ENCODE results near the gene DPP7.

DNA sequence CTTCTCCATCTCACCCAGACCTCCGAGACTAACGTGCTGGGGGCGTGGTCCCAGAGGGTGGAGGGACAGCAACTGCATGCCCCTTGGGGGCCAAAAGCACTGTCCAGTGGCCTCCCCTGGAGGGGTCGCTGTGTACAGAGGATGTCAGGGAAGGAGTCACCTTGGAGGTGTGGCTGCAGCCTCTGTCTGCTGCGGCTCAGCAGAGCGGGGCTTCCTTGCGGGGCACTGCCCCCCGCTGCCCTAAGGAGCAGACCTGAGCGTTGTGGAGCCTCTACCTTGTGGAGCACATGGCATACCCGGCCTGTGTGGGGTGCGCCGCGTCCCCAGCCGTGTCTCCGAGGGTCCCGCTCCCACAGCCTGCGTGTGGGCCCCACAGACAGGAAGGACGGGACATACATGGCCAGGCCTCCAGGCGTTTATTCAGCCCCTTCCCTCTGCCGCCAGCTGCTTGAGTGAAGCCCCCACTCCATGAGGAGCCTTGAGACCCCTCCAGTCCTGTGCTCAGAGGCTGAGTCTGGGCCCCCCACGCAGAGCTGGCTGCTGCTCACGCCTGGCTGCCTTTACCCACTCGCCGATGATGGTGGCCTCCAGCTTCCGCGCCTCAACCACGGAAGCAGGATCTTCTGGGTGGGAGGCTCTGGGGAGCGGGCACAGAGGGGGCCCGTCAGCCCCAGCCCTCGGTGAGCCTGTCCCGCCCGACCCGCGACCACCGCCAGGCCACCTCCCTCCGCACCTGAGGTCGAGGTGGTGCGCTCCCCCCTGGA is 4.2 kb downstream of the DPP7 start:
- TF ChIP-seq ZZZ3 (IDR thresholded peaks at IDR 0.05) = no peak
- TF ChIP-seq, protein P1, sequence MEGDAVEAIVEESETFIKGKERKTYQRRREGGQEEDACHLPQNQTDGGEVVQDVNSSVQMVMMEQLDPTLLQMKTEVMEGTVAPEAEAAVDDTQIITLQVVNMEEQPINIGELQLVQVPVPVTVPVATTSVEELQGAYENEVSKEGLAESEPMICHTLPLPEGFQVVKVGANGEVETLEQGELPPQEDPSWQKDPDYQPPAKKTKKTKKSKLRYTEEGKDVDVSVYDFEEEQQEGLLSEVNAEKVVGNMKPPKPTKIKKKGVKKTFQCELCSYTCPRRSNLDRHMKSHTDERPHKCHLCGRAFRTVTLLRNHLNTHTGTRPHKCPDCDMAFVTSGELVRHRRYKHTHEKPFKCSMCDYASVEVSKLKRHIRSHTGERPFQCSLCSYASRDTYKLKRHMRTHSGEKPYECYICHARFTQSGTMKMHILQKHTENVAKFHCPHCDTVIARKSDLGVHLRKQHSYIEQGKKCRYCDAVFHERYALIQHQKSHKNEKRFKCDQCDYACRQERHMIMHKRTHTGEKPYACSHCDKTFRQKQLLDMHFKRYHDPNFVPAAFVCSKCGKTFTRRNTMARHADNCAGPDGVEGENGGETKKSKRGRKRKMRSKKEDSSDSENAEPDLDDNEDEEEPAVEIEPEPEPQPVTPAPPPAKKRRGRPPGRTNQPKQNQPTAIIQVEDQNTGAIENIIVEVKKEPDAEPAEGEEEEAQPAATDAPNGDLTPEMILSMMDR (IDR thresholded peaks at IDR 0.05 in 2 of 3, conservative IDR thresholded peaks at IDR 0.05 in 1 of 3; ENCODE audit: insufficient read depth in 2 of 3, low read depth in 1 of 3, low read length in 3 of 3) = no peak
- TF ChIP-seq BMI1 (IDR thresholded peaks at IDR 0.05; ENCODE audit: low read length) = no peak
- no peak for TF ChIP-seq ARNT (IDR thresholded peaks at IDR 0.05)
- no peak for TF ChIP-seq SNRNP70 (optimal IDR thresholded peaks at IDR 0.05; ENCODE audit: low read depth, low read length)
- TF ChIP-seq FOXA1 (IDR thresholded peaks at IDR 0.05; ENCODE audit: borderline replicate concordance) = no peak
- no peak for TF ChIP-seq FOXK2 (conservative IDR thresholded peaks at IDR 0.05 in 1 of 2, IDR thresholded peaks at IDR 0.05 in 1 of 2; ENCODE audit: low read depth in 2 of 2)
- TF ChIP-seq, protein P2, sequence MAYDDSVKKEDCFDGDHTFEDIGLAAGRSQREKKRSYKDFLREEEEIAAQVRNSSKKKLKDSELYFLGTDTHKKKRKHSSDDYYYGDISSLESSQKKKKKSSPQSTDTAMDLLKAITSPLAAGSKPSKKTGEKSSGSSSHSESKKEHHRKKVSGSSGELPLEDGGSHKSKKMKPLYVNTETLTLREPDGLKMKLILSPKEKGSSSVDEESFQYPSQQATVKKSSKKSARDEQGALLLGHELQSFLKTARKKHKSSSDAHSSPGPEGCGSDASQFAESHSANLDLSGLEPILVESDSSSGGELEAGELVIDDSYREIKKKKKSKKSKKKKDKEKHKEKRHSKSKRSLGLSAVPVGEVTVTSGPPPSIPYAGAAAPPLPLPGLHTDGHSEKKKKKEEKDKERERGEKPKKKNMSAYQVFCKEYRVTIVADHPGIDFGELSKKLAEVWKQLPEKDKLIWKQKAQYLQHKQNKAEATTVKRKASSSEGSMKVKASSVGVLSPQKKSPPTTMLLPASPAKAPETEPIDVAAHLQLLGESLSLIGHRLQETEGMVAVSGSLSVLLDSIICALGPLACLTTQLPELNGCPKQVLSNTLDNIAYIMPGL (CRISPR knock-in tag; IDR thresholded peaks at IDR 0.05) = no peak
- TF ChIP-seq RCOR1 (IDR thresholded peaks at IDR 0.05; ENCODE audit: borderline replicate concordance in 1 of 2, low read depth in 2 of 2, low read length in 2 of 2) = no peak
- TF ChIP-seq ZNF274 (IDR thresholded peaks at IDR 0.05; ENCODE audit: borderline replicate concordance, low read depth, low read length) = no peak
- no peak for TF ChIP-seq PTBP1 (IDR thresholded peaks at IDR 0.05; ENCODE audit: low read depth, low read length)
- TF ChIP-seq EP300 (IDR thresholded peaks at IDR 0.05; ENCODE audit: low read length) = no peak
- TF ChIP-seq YY1 (IDR thresholded peaks at IDR 0.05; ENCODE audit: borderline replicate concordance in 1 of 3, control insufficient read depth in 1 of 3, extremely low read depth in 1 of 3, insufficient read depth in 3 of 3, insufficient read length in 1 of 3, insufficient replicate concordance in 2 of 3, low read depth in 1 of 3, low read length in 2 of 3) = no peak

Measured in K562 (cell line).